Prostate gland (tissue), 2 donors: ENCODE data around the gene SDC1.

ENCODE experiments used
- POLR2A ChIP-seq: fragments of 450-650 bp; IDR thresholded peaks from one replicate; pipeline ENCODE4 v1.6.1; 2016; ENCODE audit warnings: antibody characterized with exemption, mild to moderate bottlenecking
- POLR2AphosphoS5 ChIP-seq: sonication (generic); formaldehyde crosslinking; IDR thresholded peaks from one replicate; pipeline ENCODE4 v1.6.1; 2017; ENCODE audit warnings: antibody characterized with exemption
- TF ChIP-seq, protein P1 (sequence below), 4 experiments: fragments of 200-600 bp in 2 of 4; fragments of 450-650 bp in 2 of 4; sonication (generic) in 2 of 4; IDR thresholded peaks; 1 replicate in 3 of 4; 2 replicates in 1 of 4; pipeline ENCODE4 v1.5.1; 2016 to 2019; ENCODE audit warnings: antibody characterized with exemption in 4 of 4, mild to moderate bottlenecking in 2 of 4, moderate library complexity in 2 of 4

DNA sequence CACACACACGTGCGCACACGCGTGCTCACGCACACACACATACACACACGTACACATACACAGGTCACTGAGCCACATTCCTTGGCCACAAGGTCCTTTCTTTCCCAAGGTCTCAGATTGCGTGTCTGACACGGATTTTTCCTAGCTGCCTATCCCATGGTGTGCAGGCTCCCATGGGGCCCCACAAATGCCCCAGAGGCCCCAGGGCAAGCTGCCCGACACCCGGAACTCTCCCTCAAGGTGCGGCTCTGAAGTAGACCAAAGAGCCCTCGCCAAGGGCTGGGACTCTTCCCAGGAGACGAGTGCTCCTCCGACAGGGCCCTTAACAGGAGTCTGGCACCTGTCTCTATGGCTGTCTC, 46.7 kb downstream of the SDC1 start:
- TF ChIP-seq POLR2AphosphoS5 (no peak), POLR2A (no peak)
- TF ChIP-seq, protein P1, sequence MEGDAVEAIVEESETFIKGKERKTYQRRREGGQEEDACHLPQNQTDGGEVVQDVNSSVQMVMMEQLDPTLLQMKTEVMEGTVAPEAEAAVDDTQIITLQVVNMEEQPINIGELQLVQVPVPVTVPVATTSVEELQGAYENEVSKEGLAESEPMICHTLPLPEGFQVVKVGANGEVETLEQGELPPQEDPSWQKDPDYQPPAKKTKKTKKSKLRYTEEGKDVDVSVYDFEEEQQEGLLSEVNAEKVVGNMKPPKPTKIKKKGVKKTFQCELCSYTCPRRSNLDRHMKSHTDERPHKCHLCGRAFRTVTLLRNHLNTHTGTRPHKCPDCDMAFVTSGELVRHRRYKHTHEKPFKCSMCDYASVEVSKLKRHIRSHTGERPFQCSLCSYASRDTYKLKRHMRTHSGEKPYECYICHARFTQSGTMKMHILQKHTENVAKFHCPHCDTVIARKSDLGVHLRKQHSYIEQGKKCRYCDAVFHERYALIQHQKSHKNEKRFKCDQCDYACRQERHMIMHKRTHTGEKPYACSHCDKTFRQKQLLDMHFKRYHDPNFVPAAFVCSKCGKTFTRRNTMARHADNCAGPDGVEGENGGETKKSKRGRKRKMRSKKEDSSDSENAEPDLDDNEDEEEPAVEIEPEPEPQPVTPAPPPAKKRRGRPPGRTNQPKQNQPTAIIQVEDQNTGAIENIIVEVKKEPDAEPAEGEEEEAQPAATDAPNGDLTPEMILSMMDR (IDR thresholded peaks at IDR 0.05), result no peak
